Astrocyte (in vitro differentiated cells and primary cell): ENCODE data around the gene MYBPHL. TPM values are rescaled to one million over a fixed set of nuclear protein-coding genes. Genes with fewer than 3 reads are reported as not detected.
A peak's percentile ranks its signal among the peaks of the same experiment; 100 is the strongest.

Source experiments
- DNase-seq: peaks from one replicate; pipeline ENCODE4 v3.0.0-alpha.2; 2010; ENCODE audit warnings: low read depth
- FAIRE-seq: peaks from 2 replicates; lab custom pipeline; 2011; peaks lifted over from hg19 to GRCh38; lab: Jason Lieb, UNC
- H2AFZ ChIP-seq: 2 replicates; pipeline ENCODE4 v1.6.0; 2012; ENCODE audit warnings: low read depth, low read length, inconsistent platforms
- H3K27ac ChIP-seq: 2 replicates; pipeline ENCODE4 v1.5.1; 2011; ENCODE audit warnings: low read depth, low read length, inconsistent platforms
- H3K27me3 ChIP-seq: 2 replicates; pipeline ENCODE4 v1.6.0; 2011; ENCODE audit warnings: low read length, inconsistent platforms; ENCODE audit not compliant: insufficient read depth
- H3K36me3 ChIP-seq: 2 replicates; pipeline ENCODE4 v1.5.1; 2011; ENCODE audit warnings: low read length, inconsistent platforms; ENCODE audit not compliant: insufficient read depth
- H3K4me1 ChIP-seq: 2 replicates; pipeline ENCODE4 v1.5.1; 2011; ENCODE audit warnings: low read length, inconsistent platforms; ENCODE audit not compliant: insufficient read depth
- H3K4me2 ChIP-seq: 2 replicates; pipeline ENCODE4 v1.6.0; 2012; ENCODE audit warnings: low read length, inconsistent platforms
- H3K4me3 ChIP-seq: 2 replicates; pipeline ENCODE4 v1.5.1; 2011; ENCODE audit warnings: low read depth, mild to moderate bottlenecking, low read length, inconsistent platforms; ENCODE audit not compliant: insufficient read depth
- H3K79me2 ChIP-seq: 2 replicates; pipeline ENCODE4 v1.6.0; 2012; ENCODE audit warnings: mild to moderate bottlenecking, low read length, inconsistent platforms; ENCODE audit not compliant: insufficient read depth
- H3K9ac ChIP-seq: 2 replicates; pipeline ENCODE4 v1.6.0; 2012; ENCODE audit warnings: mild to moderate bottlenecking, low read length, inconsistent platforms
- H3K9me3 ChIP-seq: 2 replicates; pipeline ENCODE4 v1.5.1; 2012; ENCODE audit warnings: low read depth, mild to moderate bottlenecking, low read length, inconsistent platforms; ENCODE audit not compliant: insufficient read depth
- H4K20me1 ChIP-seq: 2 replicates; pipeline ENCODE4 v1.6.0; 2012; ENCODE audit warnings: low read length, inconsistent platforms; ENCODE audit not compliant: insufficient read depth
- H3K27ac Mint-ChIP-seq: one replicate; pipeline ENCODE4 v1.8.0; 2021; ENCODE audit warnings: mild to moderate bottlenecking, mixed read lengths; ENCODE audit not compliant: unreplicated experiment
- H3K27me3 Mint-ChIP-seq: one replicate; pipeline ENCODE4 v1.8.0; 2021; ENCODE audit warnings: low read depth, mixed read lengths; ENCODE audit not compliant: unreplicated experiment
- H3K36me3 Mint-ChIP-seq: one replicate; pipeline ENCODE4 v1.8.0; 2021; ENCODE audit warnings: low read depth, mixed read lengths; ENCODE audit not compliant: unreplicated experiment
- H3K4me1 Mint-ChIP-seq: one replicate; pipeline ENCODE4 v1.8.0; 2021; ENCODE audit warnings: low read depth, mixed read lengths; ENCODE audit not compliant: unreplicated experiment
- H3K4me3 Mint-ChIP-seq: one replicate; pipeline ENCODE4 v1.8.0; 2021; ENCODE audit warnings: mild to moderate bottlenecking, moderate library complexity, mixed read lengths; ENCODE audit not compliant: unreplicated experiment
- H3K9me3 Mint-ChIP-seq: one replicate; pipeline ENCODE4 v1.8.0; 2021; ENCODE audit warnings: mild to moderate bottlenecking, mixed read lengths; ENCODE audit not compliant: unreplicated experiment
- CTCF ChIP-seq: IDR thresholded peaks from 2 replicates; pipeline ENCODE4 v1.5.1; 2011; ENCODE audit warnings: low read depth, mild to moderate bottlenecking, inconsistent platforms, low read length, moderate library complexity; ENCODE audit not compliant: insufficient read depth
- EZH2 ChIP-seq: IDR thresholded peaks from 2 replicates; pipeline ENCODE4 v1.6.1; 2012; ENCODE audit warnings: mild to moderate bottlenecking, low read length, inconsistent platforms; ENCODE audit not compliant: insufficient read depth
- total RNA-seq: library from RNA; stranded (reverse); gene quantifications from 2 replicates; pipeline ENCODE4 v1.2.1, GENCODE V29; 2021

MYBPHL gene
- total RNA-seq, 1 donor from 2014 or later: not detected

- Histone ChIP-seq H3K4me1 (peaks cover 29% of the 10 kb centered on the region), H3K27ac (peak overlapping the region; percentile 83), H3K4me2 (peak overlapping the region; percentile 72), H3K4me3 (peak overlapping the region; percentile 12), H3K79me2 (no peaks in the 10 kb centered on the region), H3K27me3 (no peaks in the 10 kb centered on the region), H2AFZ (peak overlapping the region; percentile 55), H3K36me3 (no peaks in the 10 kb centered on the region), H3K9me3 (no peaks in the 10 kb centered on the region), H3K9ac (peak overlapping the region; percentile 65), H4K20me1 (no peaks in the 10 kb centered on the region)
- no peaks in the 10 kb centered on the region for H3K27me3 Mint-ChIP-seq
- H3K9me3 Mint-ChIP-seq: no peaks in the 10 kb centered on the region
- H3K36me3 Mint-ChIP-seq: peaks cover 1% of the 10 kb centered on the region
- H3K4me3 Mint-ChIP-seq: peak overlapping the region; percentile 62
- H3K27ac Mint-ChIP-seq: peak overlapping the region; percentile 95
- DNase-seq: peak; percentile 95
- TF ChIP-seq CTCF (no peak), EZH2 (no peak)
- FAIRE-seq: peak; percentile 94
- H3K4me1 Mint-ChIP-seq: peaks cover 31% of the 10 kb centered on the region
Measured at GRCh38 chr1:109298666-109299557, 7.9 kb downstream of the MYBPHL start.

- Mint-ChIP-seq H3K27ac (peak overlapping the region; percentile 72), H3K27me3 (no peaks in the 10 kb centered on the region), H3K36me3 (peaks cover 1% of the 10 kb centered on the region), H3K4me3 (no peak overlapping the region), H3K4me1 (peaks cover 31% of the 10 kb centered on the region), H3K9me3 (no peaks in the 10 kb centered on the region)
- no peaks in the 10 kb centered on the region for H3K79me2 ChIP-seq
- no peak overlapping the region for H2AFZ ChIP-seq
- no peak overlapping the region for H3K27ac ChIP-seq
- no peaks in the 10 kb centered on the region for H4K20me1 ChIP-seq
- TF ChIP-seq EZH2 (no peak), CTCF (no peak)
- no peak overlapping the region for H3K4me3 ChIP-seq
- H3K9me3 ChIP-seq: no peaks in the 10 kb centered on the region
- no peaks in the 10 kb centered on the region for H3K27me3 ChIP-seq
- H3K4me1 ChIP-seq: peaks cover 29% of the 10 kb centered on the region
- DNase-seq (no peak), FAIRE-seq (no peak)
- no peak overlapping the region for H3K4me2 ChIP-seq
- no peak overlapping the region for H3K9ac ChIP-seq
- no peaks in the 10 kb centered on the region for H3K36me3 ChIP-seq
Measured at GRCh38 chr1:109296782-109297181, 10.0 kb downstream of the MYBPHL start.
